Endodermal cell (in vitro differentiated cells): ENCODE data around the gene ZNF48. TPM values are rescaled to one million over a fixed set of nuclear protein-coding genes. Genes with fewer than 3 reads are reported as not detected.

Experiments used
- DNase-seq: peaks from one replicate; pipeline ENCODE4 v3.0.0-alpha.2; 2017
- H3K27ac ChIP-seq: 2 replicates; pipeline ENCODE4 v1.5.1; 2013; ENCODE audit warnings: mild to moderate bottlenecking, low read depth, low read length, moderate library complexity
- H3K27me3 ChIP-seq: 2 replicates; pipeline ENCODE4 v1.6.1; 2013; ENCODE audit warnings: mild to moderate bottlenecking, low read length, moderate library complexity; ENCODE audit not compliant: insufficient read depth, control insufficient read depth, poor library complexity, severe bottlenecking
- H3K36me3 ChIP-seq: 2 replicates; pipeline ENCODE4 v1.7.0; 2013; ENCODE audit warnings: mild to moderate bottlenecking, low read length, moderate library complexity; ENCODE audit not compliant: control insufficient read depth, insufficient read depth
- H3K4me1 ChIP-seq: one replicate; pipeline ENCODE4 v1.7.0; 2013; ENCODE audit warnings: low read length; ENCODE audit not compliant: control insufficient read depth, insufficient read depth
- H3K4me3 ChIP-seq: 2 replicates; pipeline ENCODE4 v1.5.1; 2013; ENCODE audit warnings: mild to moderate bottlenecking, low read length, moderate library complexity
- H3K9ac ChIP-seq: 2 replicates; pipeline ENCODE4 v1.6.1; 2013; ENCODE audit warnings: mild to moderate bottlenecking, low read length, moderate library complexity; ENCODE audit not compliant: poor library complexity, severe bottlenecking; ENCODE audit errors: extremely low read depth
- H3K9me3 ChIP-seq: 2 replicates; pipeline ENCODE4 v1.6.1; 2013; ENCODE audit warnings: mild to moderate bottlenecking, low read length, moderate library complexity; ENCODE audit not compliant: control insufficient read depth
- H3K27ac Mint-ChIP-seq: 2 replicates; pipeline ENCODE4 v1.8.0; 2020; ENCODE audit warnings: mixed read lengths
- H3K27me3 Mint-ChIP-seq: 2 replicates; pipeline ENCODE4 v1.8.0; 2021; ENCODE audit warnings: mild to moderate bottlenecking, mixed read lengths; ENCODE audit not compliant: insufficient read depth
- H3K36me3 Mint-ChIP-seq: 2 replicates; pipeline ENCODE4 v1.8.0; 2020; ENCODE audit warnings: low read depth, mixed read lengths
- H3K4me1 Mint-ChIP-seq: 2 replicates; pipeline ENCODE4 v1.8.0; 2020; ENCODE audit warnings: mixed read lengths
- H3K4me3 Mint-ChIP-seq: 2 replicates; pipeline ENCODE4 v1.8.0; 2020; ENCODE audit warnings: mild to moderate bottlenecking, moderate library complexity, mixed read lengths
- H3K9me3 Mint-ChIP-seq: 2 replicates; pipeline ENCODE4 v1.8.0; 2020; ENCODE audit warnings: mild to moderate bottlenecking, mixed read lengths
- CTCF ChIP-seq: fragments of 200-600 bp; sonication (generic); conservative IDR thresholded peaks from 2 replicates; pipeline ENCODE4 v1.5.0; 2021; ENCODE audit warnings: antibody characterized with exemption, mild to moderate bottlenecking
- WGBS, 2 experiments: methylation state at CpG; one replicate each; pipeline versions ENCODE4 v1.1.5 to v1.1.7; 2013; ENCODE audit warnings: missing lambda C conversion rate in 2 of 2, mixed read lengths in 1 of 2; ENCODE audit not compliant: insufficient coverage in 1 of 2, insufficient read length in 1 of 2; 5-methylcytosine and 5-hydroxymethylcytosine counted together
- total RNA-seq, 2 donors: library from RNA; stranded (reverse); fragmentation: NEBNext Ultra II Directional in 1 of 2; extraction: Animal tissue kit (Norgen Biotek cat#: 25700) in 1 of 2; gene quantifications; 2 replicates in 1 of 2; 3 replicates in 1 of 2; pipeline ENCODE4 v1.2.1, GENCODE V29; 2021

Gene ZNF48
- total RNA-seq, 2 donors from 2014 or later, result 40.1 to 58.4 TPM

- no peaks in the 10 kb centered on the region for H3K27me3 ChIP-seq
- Mint-ChIP-seq H3K9me3 (no peaks in the 10 kb centered on the region), H3K27me3 (no peaks in the 10 kb centered on the region), H3K36me3 (peaks cover 44% of the 10 kb centered on the region), H3K4me3 (no peak overlapping the region), H3K27ac (peak overlapping the region; percentile 35), H3K4me1 (peaks cover 14% of the 10 kb centered on the region)
- peaks cover 39% of the 10 kb centered on the region for H3K36me3 ChIP-seq
- no peaks in the 10 kb centered on the region for H3K4me1 ChIP-seq
- 90 to 96% methylated on average over 4 to 5 of the region's 6 CpGs for WGBS, 2 experiments
- H3K9me3 ChIP-seq, result no peaks in the 10 kb centered on the region
- no peak for DNase-seq
- H3K9ac ChIP-seq, result no peak overlapping the region
- H3K4me3 ChIP-seq, result no peak overlapping the region
- H3K27ac ChIP-seq, result no peak overlapping the region
- TF ChIP-seq CTCF, result no peak
These were observed 18.0 kb downstream of the ZNF48 start for GRCh38 chr16:30413112-30413806.

GRCh38 chr16:30414159-30414558, 18.9 kb downstream of the ZNF48 start:
- Mint-ChIP-seq H3K27me3 (no peaks in the 10 kb centered on the region), H3K4me3 (no peak overlapping the region), H3K9me3 (no peaks in the 10 kb centered on the region), H3K36me3 (peaks cover 46% of the 10 kb centered on the region), H3K27ac (no peak overlapping the region), H3K4me1 (peaks cover 15% of the 10 kb centered on the region)
- WGBS, 2 experiments, result 96 to 100% methylated on average over 1 to 4 of the region's 5 CpGs
- H3K9me3 ChIP-seq, result no peaks in the 10 kb centered on the region
- DNase-seq, result no peak
- no peaks in the 10 kb centered on the region for H3K27me3 ChIP-seq
- no peaks in the 10 kb centered on the region for H3K4me1 ChIP-seq
- H3K36me3 ChIP-seq, result peaks cover 48% of the 10 kb centered on the region
- H3K27ac ChIP-seq, result no peak overlapping the region
- H3K4me3 ChIP-seq, result no peak overlapping the region
- TF ChIP-seq CTCF, result no peak
- no peak overlapping the region for H3K9ac ChIP-seq

GRCh38 chr16:30416047-30416603, 20.9 kb downstream of the ZNF48 start:
- H3K4me3 Mint-ChIP-seq, result no peak overlapping the region
- no peak overlapping the region for H3K27ac Mint-ChIP-seq
- H3K4me3 ChIP-seq, result no peak overlapping the region
- no peak overlapping the region for H3K9ac ChIP-seq
- H3K4me1 ChIP-seq, result no peaks in the 10 kb centered on the region
- no peaks in the 10 kb centered on the region for H3K9me3 Mint-ChIP-seq
- no peak for DNase-seq
- no peak overlapping the region for H3K27ac ChIP-seq
- WGBS, 2 experiments, result 88 to 94% methylated on average over 4 of the region's 4 CpGs
- peaks cover 49% of the 10 kb centered on the region for H3K36me3 Mint-ChIP-seq
- H3K27me3 ChIP-seq, result no peaks in the 10 kb centered on the region
- H3K36me3 ChIP-seq, result peaks cover 53% of the 10 kb centered on the region
- H3K9me3 ChIP-seq, result no peaks in the 10 kb centered on the region
- H3K4me1 Mint-ChIP-seq, result peaks cover 15% of the 10 kb centered on the region
- no peak for TF ChIP-seq CTCF
- no peaks in the 10 kb centered on the region for H3K27me3 Mint-ChIP-seq
